Right lobe of liver (tissue), 6 donors: Measurements from ENCODE around the gene LACRT. TPM values are rescaled to one million over a fixed set of nuclear protein-coding genes. Genes with fewer than 3 reads are reported as not detected.

Source experiments
- ATAC-seq, 4 donors: fragments of 200-7000 bp; cut with Tn5 transposase; one replicate each; pipeline ENCODE4 v1.9.1; 2020; ENCODE audit warnings: mild to moderate bottlenecking in 4 of 4, moderate library complexity in 4 of 4
- DNase-seq, 3 donors: peaks; one replicate each; pipeline ENCODE4 v3.0.0-alpha.2; 2020
- H3K27ac ChIP-seq, 3 donors: fragments of 200-600 bp; one replicate each; pipeline ENCODE4 v1.8.0; 2022
- H3K27me3 ChIP-seq, 2 donors: fragments of 200-600 bp; one replicate each; pipeline ENCODE4 v1.8.0; 2022
- H3K36me3 ChIP-seq, 4 donors: fragments of 200-600 bp; sonication (generic) in 1 of 4; one replicate each; pipeline versions ENCODE4 v1.5.1 to v1.8.0; 2017 to 2022; ENCODE audit warnings: control low read depth in 1 of 4
- H3K4me1 ChIP-seq, 4 donors: fragments of 200-600 bp; sonication (generic) in 1 of 4; one replicate each; pipeline versions ENCODE4 v1.5.1 to v1.8.0; 2017 to 2022; ENCODE audit warnings: control low read depth in 1 of 4
- H3K4me3 ChIP-seq, 3 donors: fragments of 200-600 bp; one replicate each; pipeline ENCODE4 v1.8.0; 2022
- H3K9me3 ChIP-seq, 4 donors: fragments of 200-600 bp; sonication (generic) in 1 of 4; one replicate each; pipeline versions ENCODE4 v1.5.1 to v1.8.0; 2017 to 2022; ENCODE audit warnings: control low read depth in 1 of 4
- POLR2A ChIP-seq: fragments of 450-650 bp; IDR thresholded peaks from one replicate; pipeline ENCODE4 v1.6.1; 2017; ENCODE audit warnings: antibody characterized with exemption, mild to moderate bottlenecking
- WGBS: methylation state at CpG from one replicate; pipeline ENCODE4 v1.1.6; 2018; ENCODE audit warnings: low coverage, low lambda C conversion rate; ENCODE audit not compliant: insufficient coverage; ENCODE audit errors: missing lambda C conversion rate; 5-methylcytosine and 5-hydroxymethylcytosine counted together
- intact Hi-C, 2 donors: fragments of 100-400 bp; cut with DNase I; formaldehyde crosslinking; loops; one replicate each; pipeline versions ENCODE4 v1.11.2 to v1.14.1; 2022
- total RNA-seq, 6 experiments: library from RNA; depleted of rRNA in 2 of 6; stranded (reverse); fragments of >200 nt in 2 of 6; fragmentation: NEBNext Ultra II Directional in 3 of 6; extraction: Animal tissue kit (Norgen Biotek cat#: 25700) in 3 of 6; gene quantifications; one replicate each; pipeline versions ENCODE4 v1.1.0 to v1.2.4, GENCODE V29; 2016 to 2023
- TF ChIP-seq, protein P1 (sequence below), 4 donors: fragments of 200-600 bp in 3 of 4; fragments of 450-650 bp in 1 of 4; IDR thresholded peaks; one replicate each; pipeline versions ENCODE4 v1.5.1 to v1.8.0; 2016 to 2022; ENCODE audit warnings: antibody characterized with exemption in 4 of 4, mild to moderate bottlenecking in 2 of 4
- donor health status: DM: no; HTN: yes; CAD: no.
- donor health status: DM: no; HTN: no; CAD: no.
- donor health status: DM: no; HTN: no; CAD: no.
- donor health status: DM: no; HTN: yes; CAD: no.
- donor health status: DM: no; HTN: yes; CAD: no.

The LACRT gene
- total RNA-seq, 6 experiments from 2014 or later, result not detected

DNA sequence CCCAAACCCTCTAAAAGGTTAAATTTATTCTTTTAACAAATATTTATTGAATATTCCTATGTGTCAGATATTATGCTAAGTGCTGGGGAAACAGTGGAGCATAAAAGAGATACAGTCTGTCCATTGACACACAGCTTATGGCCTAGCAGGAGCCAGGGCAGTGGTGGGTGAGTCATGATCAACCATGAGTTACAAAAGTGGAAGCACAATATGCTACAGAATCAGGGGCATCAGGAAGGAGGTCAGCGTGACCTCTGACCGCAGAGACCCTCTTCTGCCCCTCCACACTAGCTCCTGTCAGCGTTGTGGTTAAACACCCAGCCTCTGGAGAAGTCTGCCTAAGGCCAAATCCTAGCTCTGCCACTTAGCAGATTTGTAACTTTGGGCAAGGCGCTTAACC, 41.6 kb downstream of the LACRT start:
- DNase-seq, result no peak
- H3K27ac ChIP-seq, result no peak overlapping the region
- peak in 1 of 4 donors; percentile 34 for ATAC-seq
- 67% methylated on average over 4 of the region's 4 CpGs for WGBS
- H3K4me3 ChIP-seq, result no peak overlapping the region
- H3K4me1 ChIP-seq, result peaks cover 0 to 3% (median under 1%) of the 10 kb centered on the region in 4 donors
- no peaks in the 10 kb centered on the region for H3K27me3 ChIP-seq
- H3K36me3 ChIP-seq, result no peaks in the 10 kb centered on the region
- intact Hi-C loops, result no loop called here
- no peaks in the 10 kb centered on the region for H3K9me3 ChIP-seq
- TF ChIP-seq POLR2A, result no peak
- TF ChIP-seq, protein P1, sequence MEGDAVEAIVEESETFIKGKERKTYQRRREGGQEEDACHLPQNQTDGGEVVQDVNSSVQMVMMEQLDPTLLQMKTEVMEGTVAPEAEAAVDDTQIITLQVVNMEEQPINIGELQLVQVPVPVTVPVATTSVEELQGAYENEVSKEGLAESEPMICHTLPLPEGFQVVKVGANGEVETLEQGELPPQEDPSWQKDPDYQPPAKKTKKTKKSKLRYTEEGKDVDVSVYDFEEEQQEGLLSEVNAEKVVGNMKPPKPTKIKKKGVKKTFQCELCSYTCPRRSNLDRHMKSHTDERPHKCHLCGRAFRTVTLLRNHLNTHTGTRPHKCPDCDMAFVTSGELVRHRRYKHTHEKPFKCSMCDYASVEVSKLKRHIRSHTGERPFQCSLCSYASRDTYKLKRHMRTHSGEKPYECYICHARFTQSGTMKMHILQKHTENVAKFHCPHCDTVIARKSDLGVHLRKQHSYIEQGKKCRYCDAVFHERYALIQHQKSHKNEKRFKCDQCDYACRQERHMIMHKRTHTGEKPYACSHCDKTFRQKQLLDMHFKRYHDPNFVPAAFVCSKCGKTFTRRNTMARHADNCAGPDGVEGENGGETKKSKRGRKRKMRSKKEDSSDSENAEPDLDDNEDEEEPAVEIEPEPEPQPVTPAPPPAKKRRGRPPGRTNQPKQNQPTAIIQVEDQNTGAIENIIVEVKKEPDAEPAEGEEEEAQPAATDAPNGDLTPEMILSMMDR (IDR thresholded peaks at IDR 0.05), result no peak

DNA sequence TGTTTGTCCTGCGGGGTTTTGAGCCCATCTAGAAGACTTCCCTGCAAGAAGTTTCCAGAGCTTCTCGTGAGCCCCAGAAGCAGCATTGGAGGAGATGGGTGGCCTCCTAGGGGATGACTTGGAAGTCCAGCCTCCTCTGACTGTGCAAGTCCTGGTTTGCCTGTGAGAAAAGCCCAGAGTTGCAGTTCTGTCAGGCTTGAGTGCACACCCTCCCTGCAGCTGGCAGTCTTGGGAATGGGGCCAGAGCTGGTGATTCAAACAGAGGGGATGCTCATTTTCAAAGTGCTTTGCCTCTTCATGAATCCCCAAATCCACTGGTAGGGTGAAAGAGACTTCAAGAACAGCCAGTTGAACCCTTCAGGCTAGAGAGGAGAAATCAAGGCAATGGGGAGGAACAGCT, 42.4 kb downstream of the LACRT start:
- DNase-seq, result no peak
- TF ChIP-seq, protein P1 (IDR thresholded peaks at IDR 0.05), result no peak
- TF ChIP-seq POLR2A, result no peak

DNA sequence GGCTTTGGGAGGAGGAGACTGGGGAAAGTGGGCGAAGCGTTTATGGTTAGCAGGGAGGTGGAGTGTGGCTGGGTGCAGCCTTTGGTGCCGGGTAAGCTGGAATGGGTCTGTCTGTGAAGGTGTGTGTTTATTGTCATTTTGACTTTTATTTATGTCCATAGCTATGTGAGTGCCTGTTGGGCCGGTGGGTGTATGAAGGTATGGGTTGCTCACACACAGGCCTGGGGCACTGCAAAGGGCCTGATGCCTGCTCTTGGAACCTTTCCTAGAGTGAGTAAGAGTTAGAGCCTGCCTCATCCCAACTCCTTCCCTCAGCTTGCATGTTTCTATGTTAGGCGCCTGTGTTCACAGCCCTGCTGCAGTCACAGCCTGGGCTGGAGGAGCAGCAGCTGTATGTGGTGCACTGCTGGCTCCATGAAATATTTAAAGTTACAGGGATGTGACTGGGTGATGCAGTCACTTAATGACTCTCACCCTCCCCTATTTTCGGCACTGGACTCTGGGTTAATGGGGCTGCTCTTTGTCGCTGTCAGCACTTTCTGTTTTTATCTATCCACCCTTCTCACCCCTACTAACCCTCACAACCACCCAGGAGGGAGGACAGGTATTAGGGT, 43.6 kb downstream of the LACRT start:
- no peak for ATAC-seq

More for the DNA sequence above, 42.4 kb downstream of the LACRT start:
- intact Hi-C loops, result no loop called here
- peaks cover 0 to 3% (median under 1%) of the 10 kb centered on the region in 4 donors for H3K4me1 ChIP-seq
- H3K27ac ChIP-seq, result no peak overlapping the region
- no peak for ATAC-seq
- no peaks in the 10 kb centered on the region for H3K36me3 ChIP-seq
- no CpG with 5 or more reads among the region's 2 CpGs for WGBS
- H3K27me3 ChIP-seq, result no peaks in the 10 kb centered on the region
- H3K4me3 ChIP-seq, result no peak overlapping the region
- no peaks in the 10 kb centered on the region for H3K9me3 ChIP-seq

DNA sequence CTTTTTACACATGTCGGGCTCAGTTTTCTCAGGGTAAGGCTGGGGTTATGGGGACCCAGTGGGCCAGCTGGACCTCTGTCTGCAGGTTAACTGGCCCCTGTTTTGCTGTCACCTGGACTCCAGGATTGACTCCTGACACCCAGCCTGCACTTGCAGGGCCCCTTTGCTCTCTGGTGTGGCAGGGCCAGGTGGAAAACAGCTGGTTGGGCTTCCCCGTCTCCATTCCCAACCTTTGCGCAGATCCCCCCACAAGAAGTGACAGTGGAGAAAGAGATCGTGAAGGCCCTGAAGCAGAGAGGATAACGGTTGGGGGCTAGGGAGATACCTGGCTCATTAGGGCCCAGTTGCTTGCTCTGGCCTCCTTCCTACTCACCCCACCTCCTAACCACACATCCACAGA, 44.7 kb downstream of the LACRT start:
- peaks cover 0 to 16% (median 7%) of the 10 kb centered on the region in 4 donors for H3K4me1 ChIP-seq
- H3K27me3 ChIP-seq, result no peaks in the 10 kb centered on the region
- no peak overlapping the region for H3K27ac ChIP-seq
- no CpG with 5 or more reads among the region's 5 CpGs for WGBS
- DNase-seq, result no peak
- no peaks in the 10 kb centered on the region for H3K36me3 ChIP-seq
- intact Hi-C loops, result no loop called here
- H3K9me3 ChIP-seq, result no peaks in the 10 kb centered on the region
- ATAC-seq, result no peak
- no peak for TF ChIP-seq POLR2A
- TF ChIP-seq, protein P1 (IDR thresholded peaks at IDR 0.05), result no peak
- H3K4me3 ChIP-seq, result no peak overlapping the region

More for the DNA sequence above, 43.6 kb downstream of the LACRT start:
- no peak overlapping the region for H3K27ac ChIP-seq
- no peaks in the 10 kb centered on the region for H3K9me3 ChIP-seq
- intact Hi-C loops, result no loop called here
- WGBS, result 36% methylated on average over 6 of the region's 7 CpGs
- no peak overlapping the region for H3K4me3 ChIP-seq
- TF ChIP-seq POLR2A, result no peak
- TF ChIP-seq, protein P1 (IDR thresholded peaks at IDR 0.05), result no peak
- no peak for DNase-seq
- H3K36me3 ChIP-seq, result no peaks in the 10 kb centered on the region
- H3K27me3 ChIP-seq, result no peaks in the 10 kb centered on the region
- peaks cover 0 to 10% (median 5%) of the 10 kb centered on the region in 4 donors for H3K4me1 ChIP-seq
